Ovary (tissue), 3 donors: ENCODE results near the gene CCDC71.

Experiments
- EP300 ChIP-seq: sonication (generic); formaldehyde crosslinking; IDR thresholded peaks from one replicate; pipeline ENCODE4 v1.6.1; 2017; ENCODE audit warnings: antibody characterized with exemption
- TF ChIP-seq, protein P1 (sequence below), 3 donors: fragments of 450-650 bp in 2 of 3; fragments of 200-600 bp in 1 of 3; IDR thresholded peaks; one replicate each; pipeline versions ENCODE4 v1.5.1 to v1.8.0; 2016 to 2022; ENCODE audit warnings: antibody characterized with exemption in 3 of 3, mild to moderate bottlenecking in 1 of 3
- donor health status: DM: no; HTN: no; CAD: no.

DNA sequence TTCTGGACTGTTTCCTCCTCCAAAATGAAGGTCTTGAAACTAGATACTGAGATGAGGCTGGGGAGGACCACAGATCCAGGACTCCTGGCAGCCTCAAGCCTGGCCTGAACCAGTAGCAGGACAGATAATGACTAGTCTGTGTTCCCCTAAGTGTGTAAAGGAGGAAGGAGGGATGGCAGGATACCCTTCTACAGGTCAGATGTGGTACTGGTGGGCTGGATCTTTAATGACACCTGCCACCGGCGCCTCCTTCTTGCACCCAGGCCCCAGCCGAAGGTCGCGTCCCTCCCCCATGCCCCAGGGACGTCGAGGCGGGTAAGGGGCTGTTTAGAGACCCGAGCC lies 46.1 kb downstream of the CCDC71 start:
- TF ChIP-seq, protein P1, sequence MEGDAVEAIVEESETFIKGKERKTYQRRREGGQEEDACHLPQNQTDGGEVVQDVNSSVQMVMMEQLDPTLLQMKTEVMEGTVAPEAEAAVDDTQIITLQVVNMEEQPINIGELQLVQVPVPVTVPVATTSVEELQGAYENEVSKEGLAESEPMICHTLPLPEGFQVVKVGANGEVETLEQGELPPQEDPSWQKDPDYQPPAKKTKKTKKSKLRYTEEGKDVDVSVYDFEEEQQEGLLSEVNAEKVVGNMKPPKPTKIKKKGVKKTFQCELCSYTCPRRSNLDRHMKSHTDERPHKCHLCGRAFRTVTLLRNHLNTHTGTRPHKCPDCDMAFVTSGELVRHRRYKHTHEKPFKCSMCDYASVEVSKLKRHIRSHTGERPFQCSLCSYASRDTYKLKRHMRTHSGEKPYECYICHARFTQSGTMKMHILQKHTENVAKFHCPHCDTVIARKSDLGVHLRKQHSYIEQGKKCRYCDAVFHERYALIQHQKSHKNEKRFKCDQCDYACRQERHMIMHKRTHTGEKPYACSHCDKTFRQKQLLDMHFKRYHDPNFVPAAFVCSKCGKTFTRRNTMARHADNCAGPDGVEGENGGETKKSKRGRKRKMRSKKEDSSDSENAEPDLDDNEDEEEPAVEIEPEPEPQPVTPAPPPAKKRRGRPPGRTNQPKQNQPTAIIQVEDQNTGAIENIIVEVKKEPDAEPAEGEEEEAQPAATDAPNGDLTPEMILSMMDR (IDR thresholded peaks at IDR 0.05): no peak
- TF ChIP-seq EP300: no peak
